ENCODE data around the gene NEU2. TPM values are rescaled to one million over a fixed set of nuclear protein-coding genes. Genes with fewer than 3 reads are reported as not detected.

Gene NEU2
- total and polyA plus RNA-seq, 10 of the 15 experiments (the other 5 are each of a cell fraction or from before 2014, with no cell fraction given) = not detected

GRCh38 chr2:233059797-233060500 lies 27.5 kb downstream of the NEU2 start, which contains the start of gene INPP5D (continued):
- TF ChIP-seq ESRRA (IDR thresholded peaks at IDR 0.05; ENCODE audit: low read length) (no peak), EGR1 (IDR thresholded peaks at IDR 0.05; ENCODE audit: borderline replicate concordance in 1 of 2, low read depth in 2 of 2, low read length in 2 of 2) (peak in 1 of 2 experiments; percentile 69; a peak in 1 of 3 replicates), ZBTB40 (IDR thresholded peaks at IDR 0.05; ENCODE audit: borderline replicate concordance) (no peak), CHD1 (IDR thresholded peaks at IDR 0.05; ENCODE audit: low read depth, low read length) (no peak), SIN3A (IDR thresholded peaks at IDR 0.05; ENCODE audit: low read depth, low read length) (peak; percentile 54; the same call in 1 of the 2 replicates), ZSCAN29 (IDR thresholded peaks at IDR 0.05) (no peak), E2F4 (IDR thresholded peaks at IDR 0.05; ENCODE audit: low read depth, low read length) (no peak), SREBF2 (IDR thresholded peaks at IDR 0.05; ENCODE audit: low read length) (no peak), PRDM15 (CRISPR knock-in tag; IDR thresholded peaks at IDR 0.05) (no peak), KLF5 (IDR thresholded peaks at IDR 0.05; ENCODE audit: partially characterized antibody) (no peak), MTA2 (IDR thresholded peaks at IDR 0.05; ENCODE audit: low read depth) (peak; percentile 74; the same call in 1 of the 2 replicates), MXI1 (IDR thresholded peaks at IDR 0.05; ENCODE audit: low read depth, low read length) (no peak), NR2F1 (conservative IDR thresholded peaks at IDR 0.05) (no peak), IRF4 (IDR thresholded peaks at IDR 0.05; ENCODE audit: low read depth, low read length) (no peak), PBX3 (IDR thresholded peaks at IDR 0.05; ENCODE audit: insufficient replicate concordance, low read depth, low read length) (no peak), RAD21 (IDR thresholded peaks at IDR 0.05; ENCODE audit: insufficient read depth, low read depth, low read length) (peak; percentile 29; the same call in 1 of the 2 replicates)
